HEK293 (cell line): ENCODE results near the gene VTA1.

Experiments used
- CTCF ChIP-seq: fragments of 450-650 bp; formaldehyde crosslinking; IDR thresholded peaks from 2 replicates; pipeline ENCODE4 v1.5.1; 2016; ENCODE audit warnings: missing biosample characterization, missing genetic modification characterization
- HIC1 ChIP-seq: fragments of 450-650 bp; formaldehyde crosslinking; IDR thresholded peaks from 2 replicates; pipeline ENCODE4 v1.5.1; 2016; ENCODE audit warnings: missing biosample characterization, missing genetic modification characterization
- REST ChIP-seq: fragments of 450-650 bp; formaldehyde crosslinking; IDR thresholded peaks from 2 replicates; pipeline ENCODE4 v1.5.1; 2016; ENCODE audit warnings: missing biosample characterization, missing genetic modification characterization
- SCRT1 ChIP-seq: fragments of 450-650 bp; formaldehyde crosslinking; IDR thresholded peaks from 2 replicates; pipeline ENCODE4 v1.5.1; 2016; ENCODE audit warnings: missing biosample characterization, missing genetic modification characterization, borderline replicate concordance
- WT1 ChIP-seq: fragments of 450-650 bp; formaldehyde crosslinking; IDR thresholded peaks from 2 replicates; pipeline ENCODE4 v1.5.1; 2016; ENCODE audit warnings: missing biosample characterization, missing genetic modification characterization
- YY2 ChIP-seq: fragments of 450-650 bp; formaldehyde crosslinking; IDR thresholded peaks from 2 replicates; pipeline ENCODE4 v1.5.1; 2016; ENCODE audit warnings: missing biosample characterization, missing genetic modification characterization
- ZBTB11 ChIP-seq: fragments of 450-650 bp; formaldehyde crosslinking; conservative IDR thresholded peaks from 2 replicates; pipeline ENCODE4 v1.5.1; 2016; ENCODE audit warnings: low read depth, missing biosample characterization, missing genetic modification characterization
- ZFP41 ChIP-seq: fragments of 450-650 bp; formaldehyde crosslinking; IDR thresholded peaks from 2 replicates; pipeline ENCODE4 v1.5.1; 2016; ENCODE audit warnings: missing biosample characterization, missing genetic modification characterization, borderline replicate concordance
- ZFP69B ChIP-seq: fragments of 450-650 bp; formaldehyde crosslinking; IDR thresholded peaks from 2 replicates; pipeline ENCODE4 v1.5.1; 2016; ENCODE audit warnings: missing biosample characterization, missing genetic modification characterization
- ZNF274 ChIP-seq, 2 experiments: fragments of 200-500 bp in 1 of 2; fragments of 450-650 bp in 1 of 2; sonication (Bioruptor generic) in 1 of 2; formaldehyde crosslinking in 1 of 2; IDR thresholded peaks; 2 replicates each; pipeline versions ENCODE4 v1.5.1 to v1.6.1; 2014 to 2016; ENCODE audit warnings: borderline replicate concordance in 1 of 2, inconsistent platforms in 1 of 2, low read length in 1 of 2, missing biosample characterization in 1 of 2, missing genetic modification characterization in 1 of 2
- ZNF362 ChIP-seq: fragments of 450-650 bp; formaldehyde crosslinking; IDR thresholded peaks from 2 replicates; pipeline ENCODE4 v1.5.1; 2016; ENCODE audit warnings: missing biosample characterization, missing genetic modification characterization
- ZNF423 ChIP-seq: fragments of 450-650 bp; formaldehyde crosslinking; IDR thresholded peaks from 2 replicates; pipeline ENCODE4 v1.5.1; 2016; ENCODE audit warnings: missing biosample characterization, missing genetic modification characterization
- ZNF624 ChIP-seq: fragments of 450-650 bp; formaldehyde crosslinking; IDR thresholded peaks from 2 replicates; pipeline ENCODE4 v1.5.1; 2017; ENCODE audit warnings: missing biosample characterization, missing genetic modification characterization
- ZNF654 ChIP-seq: fragments of 450-650 bp; formaldehyde crosslinking; IDR thresholded peaks from 2 replicates; pipeline ENCODE4 v1.5.1; 2016; ENCODE audit warnings: low read depth, missing biosample characterization, missing genetic modification characterization

GRCh38 chr6:142174703-142175102 is 27.6 kb downstream of the VTA1 start:
- no peak for TF ChIP-seq HIC1
- TF ChIP-seq CTCF (tag by site-specific recombination), result no peak
- no peak for TF ChIP-seq ZNF624
- no peak for TF ChIP-seq ZFP41 (tag by site-specific recombination)
- no peak for TF ChIP-seq SCRT1
- no peak for TF ChIP-seq ZNF654 (tag by site-specific recombination)
- no peak for TF ChIP-seq YY2
- no peak for TF ChIP-seq ZFP69B (tag by site-specific recombination)
- TF ChIP-seq ZBTB11 (tag by site-specific recombination), result no peak
- no peak for TF ChIP-seq REST
- TF ChIP-seq ZNF423, result no peak
- TF ChIP-seq ZNF362 (tag by site-specific recombination), result no peak
- no peak for TF ChIP-seq ZNF274 (IDR thresholded peaks at IDR 0.05; ENCODE audit: low read length)
- no peak for TF ChIP-seq ZNF274 (tag by site-specific recombination; IDR thresholded peaks at IDR 0.05; ENCODE audit: borderline replicate concordance)
- TF ChIP-seq WT1 (tag by site-specific recombination), result no peak
